K562 (cell line): ENCODE data around the gene PACSIN2. TPM values are rescaled to one million over a fixed set of nuclear protein-coding genes. Genes with fewer than 3 reads are reported as not detected.

Source experiments
- CGGBP1 ChIP-seq: fragments of 250-450 bp; sonication (Bioruptor Pico); IDR thresholded peaks from 2 replicates; pipeline ENCODE4 v1.9.0; 2021; ENCODE audit warnings: mild to moderate bottlenecking
- ETV1 ChIP-seq: fragments of 450-650 bp; conservative IDR thresholded peaks from 2 replicates; pipeline ENCODE4 v1.6.1; 2016; ENCODE audit warnings: missing genetic modification characterization, control low read depth, low read depth, missing compliant biosample characterization
- GATA2 ChIP-seq: sonication (generic); formaldehyde crosslinking; IDR thresholded peaks from 2 replicates; pipeline ENCODE4 v1.4.0; 2020; ENCODE audit warnings: mild to moderate bottlenecking, missing genetic modification reagents
- HIVEP1 ChIP-seq: fragments of 250-450 bp; sonication (Bioruptor Pico); IDR thresholded peaks from 2 replicates; pipeline ENCODE4 v1.4.0; 2020; ENCODE audit warnings: mild to moderate bottlenecking
- LARP7 ChIP-seq: fragments of 450-650 bp; IDR thresholded peaks from 2 replicates; pipeline ENCODE4 v1.6.1; 2016
- MED1 ChIP-seq: sonication (generic); formaldehyde crosslinking; IDR thresholded peaks from 2 replicates; pipeline ENCODE4 v1.8.1; 2023; ENCODE audit warnings: missing genetic modification reagents, borderline replicate concordance
- NFIC ChIP-seq: fragments of 450-650 bp; IDR thresholded peaks from 2 replicates; pipeline ENCODE4 v1.6.1; 2017; ENCODE audit warnings: mild to moderate bottlenecking, inconsistent platforms
- RFX1 ChIP-seq: fragments of 450-650 bp; IDR thresholded peaks from 2 replicates; pipeline ENCODE4 v1.6.1; 2016; ENCODE audit warnings: mild to moderate bottlenecking, moderate library complexity
- RNF2 ChIP-seq: sonication (generic); IDR thresholded peaks from 2 replicates; pipeline ENCODE4 v1.6.1; 2016
- SMARCE1 ChIP-seq: fragments of 450-650 bp; IDR thresholded peaks from 2 replicates; pipeline ENCODE4 v1.7.1; 2016; ENCODE audit warnings: mild to moderate bottlenecking
- SPI1 ChIP-seq: IDR thresholded peaks from 2 replicates; pipeline ENCODE4 v1.6.1; 2011; ENCODE audit warnings: low read depth, low read length, control low read depth, borderline replicate concordance
- STAG1 ChIP-seq: sonication (generic); formaldehyde crosslinking; IDR thresholded peaks from 2 replicates; pipeline ENCODE4 v1.5.0; 2020; ENCODE audit warnings: missing genetic modification reagents, borderline replicate concordance
- TEAD2 ChIP-seq: fragments of 450-650 bp; IDR thresholded peaks from 2 replicates; pipeline ENCODE4 v1.6.1; 2016; ENCODE audit warnings: missing genetic modification characterization, control low read depth, missing compliant biosample characterization
- ZBTB11 ChIP-seq, 3 experiments: fragments of 200-800 bp in 1 of 3; fragments of 250-450 bp in 1 of 3; fragments of 450-650 bp in 1 of 3; sonication (Bioruptor Pico) in 1 of 3; sonication (Bioruptor generic) in 1 of 3; formaldehyde crosslinking in 1 of 3; IDR thresholded peaks; 2 replicates each; pipeline versions ENCODE4 v1.6.1 to v1.8.0; 2016 to 2022; ENCODE audit warnings: mild to moderate bottlenecking in 2 of 3, missing genetic modification characterization in 2 of 3, missing compliant biosample characterization in 1 of 3, moderate library complexity in 1 of 3
- ZEB2 ChIP-seq: fragments of 450-650 bp; IDR thresholded peaks from 2 replicates; pipeline ENCODE4 v1.6.1; 2016
- ZKSCAN1 ChIP-seq: fragments of 150-350 bp; IDR thresholded peaks from 2 replicates; pipeline ENCODE4 v1.6.1; 2016; ENCODE audit warnings: low read depth, low read length
- ZNF12 ChIP-seq: sonication (generic); formaldehyde crosslinking; IDR thresholded peaks from 2 replicates; pipeline ENCODE4 v1.4.0; 2020; ENCODE audit warnings: mild to moderate bottlenecking, missing genetic modification reagents
- ZNF41 ChIP-seq: fragments of 250-450 bp; sonication (Bioruptor Pico); conservative IDR thresholded peaks from 2 replicates; pipeline ENCODE4 v1.4.0; 2020; ENCODE audit warnings: mild to moderate bottlenecking
- ZNF589 ChIP-seq: fragments of 200-800 bp; sonication (Bioruptor generic); IDR thresholded peaks from 2 replicates; pipeline ENCODE4 v1.6.1; 2016; ENCODE audit warnings: low read depth, missing genetic modification characterization, missing compliant biosample characterization
- ZNF644 ChIP-seq: fragments of 200-800 bp; sonication (Bioruptor generic); IDR thresholded peaks from 2 replicates; pipeline ENCODE4 v1.6.1; 2016; ENCODE audit warnings: low read depth, missing genetic modification characterization, missing compliant biosample characterization
- ZNF707 ChIP-seq: fragments of 250-450 bp; sonication (Bioruptor Pico); conservative IDR thresholded peaks from 2 replicates; pipeline ENCODE4 v1.8.0; 2022; ENCODE audit warnings: inconsistent platforms, mild to moderate bottlenecking, moderate library complexity
- ZNF75A ChIP-seq: fragments of 450-650 bp; formaldehyde crosslinking; IDR thresholded peaks from 2 replicates; pipeline ENCODE4 v1.4.0; 2020; ENCODE audit warnings: mild to moderate bottlenecking
- polyA plus RNA-seq, 8 experiments: library from polyadenylated mRNA; depleted of rRNA in 4 of 8; stranded (reverse) in 5 of 8; unstranded in 3 of 8; fragments of >200 nt; fragmentation: Nextera tagmentation in 2 of 8; fragmentation: Illumina TruSeq in 1 of 8; extraction: Ambion mirVana in 2 of 8; extraction: Trizol in 1 of 8; gene quantifications; 2 replicates each; pipeline versions ENCODE4 v1.2.1 to v1.2.3, GENCODE V29; 2011 to 2014; ENCODE audit warnings: inconsistent platforms in 1 of 8, missing spikeins in 1 of 8
- total RNA-seq, 7 experiments: library from RNA; depleted of rRNA in 6 of 7; stranded (reverse); fragments of >200 nt in 6 of 7; fragmentation: Illumina TruSeq in 2 of 7; extraction: Trizol in 2 of 7; gene quantifications; 2 replicates each; pipeline versions ENCODE4 v1.2.1 to v1.2.3, GENCODE V29; 2011 to 2021; ENCODE audit warnings: low replicate concordance in 1 of 7
- TF ChIP-seq, protein P1 (sequence below): fragments of 450-650 bp; IDR thresholded peaks from 2 replicates; pipeline ENCODE4 v1.6.1; 2016; ENCODE audit warnings: low read depth, mild to moderate bottlenecking, moderate library complexity
- TF ChIP-seq, protein P2 (sequence below): sonication (generic); formaldehyde crosslinking; IDR thresholded peaks from 2 replicates; pipeline ENCODE4 v1.8.0; 2022; ENCODE audit warnings: missing genetic modification reagents, mild to moderate bottlenecking, moderate library complexity, borderline replicate concordance

PACSIN2 gene
- total and polyA plus RNA-seq, 9 of the 15 experiments (the other 6 are each of a cell fraction or from before 2014, with no cell fraction given): 0.45 to 45.1 (median 23.9) TPM

DNA sequence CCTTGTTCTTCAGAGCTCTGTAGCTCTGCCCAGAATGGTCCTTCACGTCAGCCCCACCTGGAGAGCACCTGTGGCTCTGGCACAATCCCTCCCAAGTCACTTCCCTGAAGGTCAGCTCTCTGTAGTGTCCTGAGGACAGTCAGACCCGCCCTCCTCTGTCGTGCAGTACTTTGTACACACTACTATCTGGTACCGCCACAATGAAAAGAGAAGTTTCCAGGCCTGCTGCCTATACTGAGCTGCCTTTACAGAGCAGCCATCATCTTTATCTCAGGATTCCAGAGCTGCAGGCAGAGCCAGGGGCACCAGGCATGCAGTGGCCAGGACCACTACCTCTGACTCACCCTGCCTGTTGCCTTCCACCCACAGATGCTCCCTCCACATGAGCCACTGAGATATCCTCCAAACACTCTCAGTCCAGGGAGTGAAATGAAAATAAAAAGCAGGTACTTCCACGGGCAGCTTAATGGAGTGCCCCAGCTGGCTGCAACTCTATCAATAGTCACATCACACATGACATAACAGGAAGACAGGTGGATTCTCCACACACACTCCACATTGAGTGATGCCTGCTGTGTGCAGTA lies 7.3 kb downstream of the PACSIN2 start (continued):
- TF ChIP-seq ZNF589 (CRISPR knock-in tag) (0 out of 2 replicates have a peak, but pooled peaks have one; percentile 30), GATA2 (peak; percentile 91), STAG1 (CRISPR knock-in tag) (no peak), MED1 (CRISPR knock-in tag) (no peak), TEAD2 (tag) (no peak), ZBTB11 (CRISPR knock-in tag; IDR thresholded peaks at IDR 0.05) (no peak), NFIC (peak; percentile 88), SMARCE1 (peak; percentile 90), RNF2 (no peak), HIVEP1 (CRISPR knock-in tag) (no peak), ZEB2 (peak; percentile 68; the same call in 1 of the 2 replicates), ZNF644 (tag) (no peak), ZNF41 (CRISPR knock-in tag) (no peak), RFX1 (no peak), SPI1 (no peak), ZNF75A (CRISPR knock-in tag) (no peak), ZNF707 (no peak), CGGBP1 (CRISPR knock-in tag) (no peak), LARP7 (no peak), ZNF12 (CRISPR knock-in tag) (no peak), ZKSCAN1 (peak; percentile 74), ETV1 (no peak)
- TF ChIP-seq, protein P1, sequence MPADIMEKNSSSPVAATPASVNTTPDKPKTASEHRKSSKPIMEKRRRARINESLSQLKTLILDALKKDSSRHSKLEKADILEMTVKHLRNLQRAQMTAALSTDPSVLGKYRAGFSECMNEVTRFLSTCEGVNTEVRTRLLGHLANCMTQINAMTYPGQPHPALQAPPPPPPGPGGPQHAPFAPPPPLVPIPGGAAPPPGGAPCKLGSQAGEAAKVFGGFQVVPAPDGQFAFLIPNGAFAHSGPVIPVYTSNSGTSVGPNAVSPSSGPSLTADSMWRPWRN: 0 out of 2 replicates have a peak, but pooled peaks have one; percentile 53
- TF ChIP-seq, protein P2, sequence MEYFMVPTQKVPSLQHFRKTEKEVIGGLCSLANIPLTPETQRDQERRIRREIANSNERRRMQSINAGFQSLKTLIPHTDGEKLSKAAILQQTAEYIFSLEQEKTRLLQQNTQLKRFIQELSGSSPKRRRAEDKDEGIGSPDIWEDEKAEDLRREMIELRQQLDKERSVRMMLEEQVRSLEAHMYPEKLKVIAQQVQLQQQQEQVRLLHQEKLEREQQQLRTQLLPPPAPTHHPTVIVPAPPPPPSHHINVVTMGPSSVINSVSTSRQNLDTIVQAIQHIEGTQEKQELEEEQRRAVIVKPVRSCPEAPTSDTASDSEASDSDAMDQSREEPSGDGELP: peak; percentile 77
